Endothelial cell of umbilical vein (primary cell): ENCODE results near the gene MAML1. TPM values are rescaled to one million over a fixed set of nuclear protein-coding genes. Genes with fewer than 3 reads are reported as not detected.
A peak's percentile ranks its signal among the peaks of the same experiment; 100 is the strongest.

Experiments used
- BruUV-seq: library from RNA; stranded (reverse); fragments of 400-500 nt; replicated peaks from 2 replicates; lab custom pipeline; 2021; lab: Mats Ljungman, UMichigan
- CTCF ChIA-PET: fragments of 300-600, 350-600 bp; sonication (Branson Sonifier 250); formaldehyde crosslinking; loops from one replicate; lab custom pipeline; 2021; ENCODE audit warnings: antibody characterized with exemption, inconsistent platforms; lab: Charles Lee
- POLR2A ChIA-PET: fragments of 300-600, 350-600 bp; sonication (Branson Sonifier 250); formaldehyde crosslinking; loops from one replicate; lab custom pipeline; 2021; ENCODE audit warnings: antibody characterized with exemption, inconsistent platforms; lab: Charles Lee
- DNase-seq: peaks from one replicate; pipeline ENCODE4 v3.0.0-alpha.2; 2011; ENCODE audit warnings: low read depth, low spot score
- FAIRE-seq: peaks from 2 replicates; lab custom pipeline; 2011; peaks lifted over from hg19 to GRCh38; lab: Jason Lieb, UNC
- H2AFZ ChIP-seq: 2 replicates; pipeline ENCODE4 v1.6.0; 2012; ENCODE audit warnings: low read depth, low read length, control low read depth, inconsistent platforms
- H3K27ac ChIP-seq: 2 replicates; pipeline ENCODE4 v1.5.1; 2011; ENCODE audit warnings: low read depth, mild to moderate bottlenecking, control low read depth, low read length, moderate library complexity; ENCODE audit not compliant: insufficient read depth
- H3K27me3 ChIP-seq, 2 experiments: 2 replicates each; pipeline versions ENCODE4 v1.6.0 to v1.6.1; 2011; ENCODE audit warnings: low read length in 2 of 2, mixed read lengths in 1 of 2; ENCODE audit not compliant: control insufficient read depth in 2 of 2, insufficient read depth in 2 of 2
- H3K36me3 ChIP-seq, 2 experiments: 2 replicates in 1 of 2; 3 replicates in 1 of 2; pipeline ENCODE4 v1.5.1; 2011; ENCODE audit warnings: low read length in 2 of 2, mild to moderate bottlenecking in 1 of 2, moderate library complexity in 1 of 2; ENCODE audit not compliant: control insufficient read depth in 2 of 2, insufficient read depth in 2 of 2; ENCODE audit errors: extremely low read depth in 1 of 2
- H3K4me1 ChIP-seq: 3 replicates; pipeline ENCODE4 v1.5.1; 2011; ENCODE audit warnings: mild to moderate bottlenecking, low read length; ENCODE audit not compliant: control insufficient read depth, insufficient read depth; ENCODE audit errors: extremely low read depth
- H3K4me2 ChIP-seq: 2 replicates; pipeline ENCODE4 v1.6.1; 2011; ENCODE audit warnings: low read length, control low read depth, mixed read lengths; ENCODE audit not compliant: insufficient read depth
- H3K4me3 ChIP-seq, 3 experiments: fragments of 200-600 bp in 1 of 3; sonication (generic), shearing (Covaris generic) in 1 of 3; replicated peaks in 1 of 3; 2 replicates each; pipeline ENCODE4 v1.5.1; 2011 to 2016; ENCODE audit warnings: control low read depth in 3 of 3, low read length in 3 of 3, mild to moderate bottlenecking in 2 of 3, inconsistent platforms in 1 of 3, low read depth in 1 of 3, moderate library complexity in 1 of 3; ENCODE audit not compliant: insufficient read depth in 1 of 3
- H3K79me2 ChIP-seq: 2 replicates; pipeline ENCODE4 v1.6.0; 2012; ENCODE audit warnings: low read length, inconsistent platforms; ENCODE audit not compliant: control insufficient read depth, insufficient read depth
- H3K9ac ChIP-seq: replicated peaks from 2 replicates; pipeline ENCODE3; 2011; ENCODE audit warnings: low read length, control low read depth; ENCODE audit not compliant: insufficient read depth; ENCODE audit errors: extremely low read depth
- H3K9me1 ChIP-seq: replicated peaks from 3 replicates; pipeline ENCODE4 v1.6.0; 2011; ENCODE audit warnings: mild to moderate bottlenecking, low read length; ENCODE audit not compliant: control insufficient read depth, insufficient read depth; ENCODE audit errors: extremely low read depth
- H3K9me3 ChIP-seq: replicated peaks from 2 replicates; pipeline ENCODE4 v1.5.1; 2012; ENCODE audit warnings: low read length, inconsistent platforms; ENCODE audit not compliant: control insufficient read depth, insufficient read depth
- H4K20me1 ChIP-seq: replicated peaks from 2 replicates; pipeline ENCODE3; 2011; ENCODE audit warnings: mild to moderate bottlenecking, low read length; ENCODE audit not compliant: control insufficient read depth, insufficient read depth; ENCODE audit errors: extremely low read depth
- dilution Hi-C: fragments of 300-500 bp; cut with MboI; formaldehyde crosslinking; loops from one replicate; pipeline ENCODE4 v1.15.0; 2019; ENCODE audit warnings: low sequenced_read_pairs; ENCODE audit not compliant: extremely low pct_ligation_motif_present
- intact Hi-C: fragments of 100-400 bp; cut with micrococcal nuclease; formaldehyde crosslinking; loops from one replicate; pipeline ENCODE4 v1.10.0; 2022
- polyA plus RNA-seq, 4 experiments: library from polyadenylated mRNA; depleted of rRNA in 3 of 4; stranded (reverse) in 3 of 4; unstranded in 1 of 4; fragments of >200 nt; gene quantifications; 2 replicates each; pipeline versions ENCODE4 v1.2.1 to v1.2.3, GENCODE V29; 2011 to 2012; ENCODE audit warnings: missing spikeins in 1 of 4
- total RNA-seq: library from RNA; stranded (reverse); gene quantifications from 2 replicates; pipeline ENCODE4 v1.2.3, GENCODE V29; 2021
- TF ChIP-seq, protein P1 (sequence below): IDR thresholded peaks from 2 replicates; pipeline ENCODE4 v1.6.1; 2011; ENCODE audit not compliant: insufficient read depth, insufficient read length
- TF ChIP-seq, protein P2 (sequence below), 2 donors: IDR thresholded peaks; 1 replicate in 1 of 2; 2 replicates in 1 of 2; pipeline ENCODE4 v1.5.1; 2011; ENCODE audit warnings: low read length in 2 of 2, mild to moderate bottlenecking in 2 of 2, moderate library complexity in 2 of 2, control low read depth in 1 of 2, inconsistent platforms in 1 of 2, low read depth in 1 of 2; ENCODE audit not compliant: insufficient read depth in 1 of 2; ENCODE audit errors: extremely low read depth in 1 of 2

Gene MAML1
- total and polyA plus RNA-seq, 2 donors (not counting 3 experiments of a cell fraction or from before 2014, with no cell fraction given), result 12.4 to 29.0 TPM

DNA sequence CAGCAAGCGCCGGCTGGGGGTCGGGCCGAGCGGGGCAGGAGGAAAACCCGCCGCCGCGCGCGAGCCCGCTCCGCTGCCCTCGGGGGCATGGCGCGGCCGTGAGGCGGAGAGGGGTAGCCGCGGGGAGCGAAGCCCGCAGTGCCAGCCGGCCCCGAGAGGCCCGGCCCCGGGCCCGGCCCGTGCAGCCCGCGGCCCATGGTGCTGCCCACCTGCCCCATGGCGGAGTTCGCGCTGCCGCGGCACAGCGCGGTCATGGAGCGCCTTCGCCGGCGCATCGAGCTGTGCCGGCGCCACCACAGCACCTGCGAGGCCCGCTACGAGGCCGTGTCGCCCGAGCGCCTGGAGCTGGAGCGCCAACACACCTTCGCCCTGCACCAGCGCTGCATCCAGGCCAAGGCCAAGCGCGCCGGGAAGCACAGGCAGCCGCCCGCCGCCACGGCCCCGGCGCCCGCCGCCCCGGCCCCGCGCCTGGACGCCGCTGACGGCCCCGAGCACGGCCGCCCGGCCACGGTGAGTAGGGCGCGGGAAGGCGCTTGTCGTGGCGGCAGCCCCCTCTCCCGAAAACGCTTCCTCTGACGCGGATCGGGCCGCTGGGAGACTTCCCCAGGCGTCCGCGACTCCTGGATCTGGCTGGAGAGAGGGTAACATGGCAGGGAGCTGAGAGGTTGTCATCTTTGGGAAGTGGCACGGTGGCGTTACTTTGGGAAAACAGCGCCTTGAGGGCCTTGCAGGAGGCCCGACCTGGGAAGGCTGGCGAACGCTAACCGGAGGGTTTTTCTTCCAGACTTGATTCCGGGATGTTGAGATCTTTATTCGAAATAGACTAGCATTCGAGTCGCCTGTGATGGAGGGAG, 523 bp downstream of the MAML1 start:
- H3K4me2 ChIP-seq, result peak overlapping the region; percentile 96
- H3K4me3 ChIP-seq, result peak overlapping the region; percentile 64 to 92 (median 77)
- no peaks in the 10 kb centered on the region for H3K9me3 ChIP-seq
- H3K4me1 ChIP-seq, result peaks cover 28% of the 10 kb centered on the region
- CTCF ChIA-PET, result interaction anchor here (0.6 to 2.0 kb wide), 10 partner anchors 10 to 87 kb away, joined by 3 to 19 read pairs (median 4); partner anchors contain the start of gene SQSTM1
- dilution Hi-C loops, result no loop called here
- H3K27ac ChIP-seq, result peak overlapping the region; percentile 70
- intact Hi-C loops, result loop anchor here (1.0 to 5.0 kb wide), 6 partner anchors 32 to 172 kb away; partner anchors contain the start of genes CANX and HNRNPH1
- POLR2A ChIA-PET, result interaction anchor here (0.8 to 2.1 kb wide), 4 partner anchors 11 to 110 kb away, joined by 3 to 11 read pairs (median 8); partner anchors contain the start of genes HNRNPH1 and SQSTM1
- TF ChIP-seq, protein P1, sequence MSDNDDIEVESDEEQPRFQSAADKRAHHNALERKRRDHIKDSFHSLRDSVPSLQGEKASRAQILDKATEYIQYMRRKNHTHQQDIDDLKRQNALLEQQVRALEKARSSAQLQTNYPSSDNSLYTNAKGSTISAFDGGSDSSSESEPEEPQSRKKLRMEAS, result no peak
- TF ChIP-seq, protein P2, sequence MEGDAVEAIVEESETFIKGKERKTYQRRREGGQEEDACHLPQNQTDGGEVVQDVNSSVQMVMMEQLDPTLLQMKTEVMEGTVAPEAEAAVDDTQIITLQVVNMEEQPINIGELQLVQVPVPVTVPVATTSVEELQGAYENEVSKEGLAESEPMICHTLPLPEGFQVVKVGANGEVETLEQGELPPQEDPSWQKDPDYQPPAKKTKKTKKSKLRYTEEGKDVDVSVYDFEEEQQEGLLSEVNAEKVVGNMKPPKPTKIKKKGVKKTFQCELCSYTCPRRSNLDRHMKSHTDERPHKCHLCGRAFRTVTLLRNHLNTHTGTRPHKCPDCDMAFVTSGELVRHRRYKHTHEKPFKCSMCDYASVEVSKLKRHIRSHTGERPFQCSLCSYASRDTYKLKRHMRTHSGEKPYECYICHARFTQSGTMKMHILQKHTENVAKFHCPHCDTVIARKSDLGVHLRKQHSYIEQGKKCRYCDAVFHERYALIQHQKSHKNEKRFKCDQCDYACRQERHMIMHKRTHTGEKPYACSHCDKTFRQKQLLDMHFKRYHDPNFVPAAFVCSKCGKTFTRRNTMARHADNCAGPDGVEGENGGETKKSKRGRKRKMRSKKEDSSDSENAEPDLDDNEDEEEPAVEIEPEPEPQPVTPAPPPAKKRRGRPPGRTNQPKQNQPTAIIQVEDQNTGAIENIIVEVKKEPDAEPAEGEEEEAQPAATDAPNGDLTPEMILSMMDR (IDR thresholded peaks at IDR 0.05; ENCODE audit: extremely low read depth in 1 of 2, insufficient read depth in 1 of 2, low read depth in 1 of 2, low read length in 2 of 2), result no peak
- no peak for FAIRE-seq
- H3K36me3 ChIP-seq, result peaks cover 14 to 26% of the 10 kb centered on the region in 2 experiments
- peak overlapping the region; percentile 64 for H2AFZ ChIP-seq
- BruUV-seq, result no TSS peak
- H3K9me1 ChIP-seq, result no peaks in the 10 kb centered on the region
- DNase-seq, result peak; percentile 57
- H3K79me2 ChIP-seq, result peaks cover 53% of the 10 kb centered on the region
- H3K9ac ChIP-seq, result peak overlapping the region; percentile 70
- peaks cover 4% of the 10 kb centered on the region for H4K20me1 ChIP-seq
- H3K27me3 ChIP-seq, result no peaks in the 10 kb centered on the region
